Panc1 (cell line): Measurements from ENCODE around the gene EIF5AL1. TPM values are rescaled to one million over a fixed set of nuclear protein-coding genes. Genes with fewer than 3 reads are reported as not detected.

Experiments used
- ATAC-seq: fragments of 200-7000 bp; cut with Tn5 transposase; 2 replicates; pipeline ENCODE4 v1.9.1; 2020; ENCODE audit warnings: mild to moderate bottlenecking, moderate library complexity
- BruUV-seq: library from RNA; stranded (reverse); fragments of 400-500 nt; replicated peaks from 2 replicates; lab custom pipeline; 2021; lab: Mats Ljungman, UMichigan
- CTCF ChIA-PET: fragments of 300-600 bp; sonication (Branson Sonifier 250); formaldehyde crosslinking; loops from one replicate; lab custom pipeline; 2022; ENCODE audit warnings: antibody characterized with exemption; lab: Charles Lee
- POLR2A ChIA-PET: fragments of 300-600 bp; sonication (Branson Sonifier 250); formaldehyde crosslinking; loops from one replicate; lab custom pipeline; 2022; ENCODE audit warnings: antibody characterized with exemption; lab: Charles Lee
- DNase-seq: peaks from one replicate; pipeline ENCODE4 v3.0.0-alpha.2; 2010; ENCODE audit warnings: low read depth, low spot score
- H3K27ac ChIP-seq: 2 replicates; pipeline ENCODE4 v1.5.1; 2011; ENCODE audit warnings: mild to moderate bottlenecking, low read length, inconsistent platforms
- H3K27me3 ChIP-seq: fragments of 200-500 bp; sonication (Bioruptor generic); 2 replicates; pipeline ENCODE4 v1.6.0; 2014; ENCODE audit warnings: low read length, inconsistent platforms; ENCODE audit not compliant: control insufficient read depth, insufficient read depth
- H3K36me3 ChIP-seq: fragments of 200-500 bp; sonication (Bioruptor generic); 2 replicates; pipeline ENCODE4 v1.5.1; 2014; ENCODE audit warnings: inconsistent platforms, mild to moderate bottlenecking, low read length, moderate library complexity; ENCODE audit not compliant: control insufficient read depth, insufficient read depth
- H3K4me1 ChIP-seq: 2 replicates; pipeline ENCODE4 v1.5.1; 2011; ENCODE audit warnings: inconsistent platforms, mild to moderate bottlenecking, low read length, moderate library complexity; ENCODE audit not compliant: control insufficient read depth, insufficient read depth
- H3K4me3 ChIP-seq, 2 experiments: 2 replicates each; pipeline ENCODE4 v1.5.1; 2011 to 2012; ENCODE audit warnings: low read depth in 2 of 2, low read length in 2 of 2, mild to moderate bottlenecking in 2 of 2, inconsistent platforms in 1 of 2, moderate library complexity in 1 of 2
- H3K9me3 ChIP-seq: fragments of 200-500 bp; sonication (Bioruptor generic); 2 replicates; pipeline ENCODE4 v1.5.1; 2014; ENCODE audit warnings: low read depth, mild to moderate bottlenecking, inconsistent platforms, low read length, moderate library complexity; ENCODE audit not compliant: control insufficient read depth, insufficient read depth
- POLR2AphosphoS5 ChIP-seq: IDR thresholded peaks from 2 replicates; pipeline ENCODE4 v1.6.1; 2012; ENCODE audit warnings: mild to moderate bottlenecking, low read depth, low read length, moderate library complexity
- SIN3A ChIP-seq: IDR thresholded peaks from 2 replicates; pipeline ENCODE4 v1.6.1; 2012; ENCODE audit warnings: low read depth, mild to moderate bottlenecking, low read length, moderate library complexity, borderline replicate concordance; ENCODE audit not compliant: insufficient read depth
- TCF7L2 ChIP-seq: IDR thresholded peaks from 2 replicates; pipeline ENCODE4 v1.6.1; 2011; ENCODE audit warnings: mild to moderate bottlenecking, low read depth, low read length, inconsistent platforms
- in situ Hi-C: cut with HindIII; loops from 2 replicates; pipeline ENCODE4 v1.10.0; 2016; ENCODE audit warnings: low sequenced_read_pairs, low pct_unique_long_range_greater_than_20kb
- intact Hi-C: fragments of 100-400 bp; cut with micrococcal nuclease; formaldehyde crosslinking; loops from one replicate; pipeline ENCODE4 v1.10.0; 2022; ENCODE audit not compliant: unreplicated experiment
- total RNA-seq: library from RNA; stranded (reverse); gene quantifications from one replicate; pipeline ENCODE4 v1.2.1, GENCODE V29; 2021; ENCODE audit not compliant: unreplicated experiment
- TF ChIP-seq, protein P1 (sequence below), 2 experiments: IDR thresholded peaks; 2 replicates each; pipeline ENCODE4 v1.6.1; 2011 to 2012; ENCODE audit warnings: low read depth in 2 of 2, control low read depth in 1 of 2, low read length in 1 of 2, mild to moderate bottlenecking in 1 of 2, moderate library complexity in 1 of 2; ENCODE audit not compliant: insufficient read depth in 1 of 2
- TF ChIP-seq, protein P2 (sequence below): fragments of 450-650 bp; IDR thresholded peaks from 2 replicates; pipeline ENCODE4 v1.5.1; 2017; ENCODE audit warnings: mild to moderate bottlenecking

Gene EIF5AL1
- total RNA-seq, 1 experiment from 2014 or later: 1.6 TPM

DNA sequence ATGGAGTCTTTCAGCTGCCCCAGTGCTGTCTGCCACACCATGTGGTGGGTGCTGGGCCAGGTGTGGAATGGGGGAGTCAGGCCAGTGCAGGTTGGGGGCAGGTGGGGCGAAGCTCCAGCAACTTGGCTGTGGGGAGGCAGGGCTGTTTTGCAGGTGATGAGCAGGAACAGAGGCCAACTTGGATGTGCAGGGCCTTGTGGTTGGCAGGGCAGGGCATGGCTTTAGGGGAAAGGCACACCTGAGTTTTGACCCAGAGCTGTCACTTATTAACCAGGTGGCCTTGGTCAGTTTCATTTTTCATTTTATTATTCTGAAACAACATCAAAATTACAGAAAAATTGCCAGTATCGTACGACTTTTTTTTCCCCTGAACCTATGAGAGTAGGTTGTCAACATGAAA lies 48.9 kb downstream of the EIF5AL1 start:
- H3K27ac ChIP-seq: no peak overlapping the region
- in situ Hi-C loops (no loop called here), intact Hi-C loops (loop anchor here (5.0 kb wide), 1 partner anchor 371 kb away; no protein-coding TSS in a partner anchor)
- ChIA-PET POLR2A (no interaction called here), CTCF (interaction anchor here (1.2 kb wide), 1 partner anchor 187 kb away, joined by 3 read pairs; no protein-coding TSS in a partner anchor)
- DNase-seq (no peak), ATAC-seq (no peak)
- H3K9me3 ChIP-seq: no peaks in the 10 kb centered on the region
- TF ChIP-seq TCF7L2: no peak
- TF ChIP-seq, protein P1, sequence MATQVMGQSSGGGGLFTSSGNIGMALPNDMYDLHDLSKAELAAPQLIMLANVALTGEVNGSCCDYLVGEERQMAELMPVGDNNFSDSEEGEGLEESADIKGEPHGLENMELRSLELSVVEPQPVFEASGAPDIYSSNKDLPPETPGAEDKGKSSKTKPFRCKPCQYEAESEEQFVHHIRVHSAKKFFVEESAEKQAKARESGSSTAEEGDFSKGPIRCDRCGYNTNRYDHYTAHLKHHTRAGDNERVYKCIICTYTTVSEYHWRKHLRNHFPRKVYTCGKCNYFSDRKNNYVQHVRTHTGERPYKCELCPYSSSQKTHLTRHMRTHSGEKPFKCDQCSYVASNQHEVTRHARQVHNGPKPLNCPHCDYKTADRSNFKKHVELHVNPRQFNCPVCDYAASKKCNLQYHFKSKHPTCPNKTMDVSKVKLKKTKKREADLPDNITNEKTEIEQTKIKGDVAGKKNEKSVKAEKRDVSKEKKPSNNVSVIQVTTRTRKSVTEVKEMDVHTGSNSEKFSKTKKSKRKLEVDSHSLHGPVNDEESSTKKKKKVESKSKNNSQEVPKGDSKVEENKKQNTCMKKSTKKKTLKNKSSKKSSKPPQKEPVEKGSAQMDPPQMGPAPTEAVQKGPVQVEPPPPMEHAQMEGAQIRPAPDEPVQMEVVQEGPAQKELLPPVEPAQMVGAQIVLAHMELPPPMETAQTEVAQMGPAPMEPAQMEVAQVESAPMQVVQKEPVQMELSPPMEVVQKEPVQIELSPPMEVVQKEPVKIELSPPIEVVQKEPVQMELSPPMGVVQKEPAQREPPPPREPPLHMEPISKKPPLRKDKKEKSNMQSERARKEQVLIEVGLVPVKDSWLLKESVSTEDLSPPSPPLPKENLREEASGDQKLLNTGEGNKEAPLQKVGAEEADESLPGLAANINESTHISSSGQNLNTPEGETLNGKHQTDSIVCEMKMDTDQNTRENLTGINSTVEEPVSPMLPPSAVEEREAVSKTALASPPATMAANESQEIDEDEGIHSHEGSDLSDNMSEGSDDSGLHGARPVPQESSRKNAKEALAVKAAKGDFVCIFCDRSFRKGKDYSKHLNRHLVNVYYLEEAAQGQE (IDR thresholded peaks at IDR 0.05; ENCODE audit: insufficient read depth in 1 of 2, low read depth in 2 of 2, low read length in 1 of 2): no peak
- TF ChIP-seq, protein P2, sequence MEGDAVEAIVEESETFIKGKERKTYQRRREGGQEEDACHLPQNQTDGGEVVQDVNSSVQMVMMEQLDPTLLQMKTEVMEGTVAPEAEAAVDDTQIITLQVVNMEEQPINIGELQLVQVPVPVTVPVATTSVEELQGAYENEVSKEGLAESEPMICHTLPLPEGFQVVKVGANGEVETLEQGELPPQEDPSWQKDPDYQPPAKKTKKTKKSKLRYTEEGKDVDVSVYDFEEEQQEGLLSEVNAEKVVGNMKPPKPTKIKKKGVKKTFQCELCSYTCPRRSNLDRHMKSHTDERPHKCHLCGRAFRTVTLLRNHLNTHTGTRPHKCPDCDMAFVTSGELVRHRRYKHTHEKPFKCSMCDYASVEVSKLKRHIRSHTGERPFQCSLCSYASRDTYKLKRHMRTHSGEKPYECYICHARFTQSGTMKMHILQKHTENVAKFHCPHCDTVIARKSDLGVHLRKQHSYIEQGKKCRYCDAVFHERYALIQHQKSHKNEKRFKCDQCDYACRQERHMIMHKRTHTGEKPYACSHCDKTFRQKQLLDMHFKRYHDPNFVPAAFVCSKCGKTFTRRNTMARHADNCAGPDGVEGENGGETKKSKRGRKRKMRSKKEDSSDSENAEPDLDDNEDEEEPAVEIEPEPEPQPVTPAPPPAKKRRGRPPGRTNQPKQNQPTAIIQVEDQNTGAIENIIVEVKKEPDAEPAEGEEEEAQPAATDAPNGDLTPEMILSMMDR: no peak
- TF ChIP-seq SIN3A: no peak
- TF ChIP-seq POLR2AphosphoS5: no peak
- BruUV-seq: no TSS peak
- peaks cover 20% of the 10 kb centered on the region for H3K27me3 ChIP-seq
- H3K36me3 ChIP-seq: no peaks in the 10 kb centered on the region
- no peak overlapping the region for H3K4me3 ChIP-seq
- H3K4me1 ChIP-seq: no peaks in the 10 kb centered on the region

DNA sequence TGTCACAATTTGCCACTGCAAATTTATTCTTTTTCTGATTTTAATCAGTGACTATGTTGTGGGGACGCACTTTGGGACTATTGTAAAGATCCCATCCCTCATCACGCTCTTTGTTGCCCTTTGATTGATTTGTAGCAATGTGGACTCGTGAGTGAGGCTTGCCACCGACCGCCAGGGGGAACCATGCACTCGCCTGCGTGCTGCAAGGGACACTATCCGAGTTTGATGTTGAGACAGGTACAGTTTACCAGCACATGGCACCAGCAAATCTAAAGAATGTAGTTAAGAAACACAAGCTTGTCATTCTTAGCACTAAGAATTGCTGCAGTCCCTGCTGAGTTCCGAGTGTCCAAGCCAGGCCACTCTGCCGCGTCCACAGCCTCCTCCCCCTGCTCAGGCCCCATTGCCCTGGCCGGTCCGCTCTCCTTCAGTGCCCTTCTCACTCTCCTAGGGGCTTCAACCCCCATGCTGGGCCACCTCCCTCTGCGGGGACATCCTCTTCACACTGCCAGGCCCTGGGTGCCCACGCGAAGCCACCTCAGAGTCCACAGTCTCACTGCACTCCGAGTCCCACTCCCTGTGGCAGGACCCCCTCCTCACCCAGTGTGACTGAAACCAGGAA lies 49.9 kb downstream of the EIF5AL1 start:
- Histone ChIP-seq H3K27me3 (peaks cover 22% of the 10 kb centered on the region), H3K4me1 (no peaks in the 10 kb centered on the region), H3K36me3 (no peaks in the 10 kb centered on the region), H3K27ac (no peak overlapping the region), H3K9me3 (no peaks in the 10 kb centered on the region), H3K4me3 (no peak overlapping the region)
- ATAC-seq (peak; percentile 96), DNase-seq (peak; percentile 39)
- ChIA-PET POLR2A (no interaction called here), CTCF (no interaction called here)
- TF ChIP-seq, protein P2: peak; percentile 98
- no peak for TF ChIP-seq SIN3A
- in situ Hi-C loops: no loop called here
- intact Hi-C loops: loop anchor here (1.0 to 5.0 kb wide), 2 partner anchors 46 to 370 kb away; no protein-coding TSS in a partner anchor
- BruUV-seq: no TSS peak
